Esophagus muscularis mucosa (tissue), 3 donors: ENCODE data around the gene GRK2.

Source experiments
- CTCF ChIP-seq, 3 experiments: fragments of 200-600 bp in 2 of 3; fragments of 450-650 bp in 1 of 3; sonication (generic) in 2 of 3; IDR thresholded peaks; one replicate each; pipeline ENCODE4 v1.5.1; 2017 to 2019; ENCODE audit warnings: antibody characterized with exemption in 3 of 3, mild to moderate bottlenecking in 2 of 3, moderate library complexity in 1 of 3
- POLR2A ChIP-seq: fragments of 450-650 bp; IDR thresholded peaks from one replicate; pipeline ENCODE4 v1.6.1; 2017; ENCODE audit warnings: antibody characterized with exemption, moderate library complexity, mild to moderate bottlenecking, low read depth

GRCh38 chr11:67254798-67255197 is 11.5 kb upstream of the GRK2 start:
- TF ChIP-seq POLR2A (no peak), CTCF (IDR thresholded peaks at IDR 0.05) (no peak)
